ENCODE measurements around the gene GDI2. TPM values are rescaled to one million over a fixed set of nuclear protein-coding genes. Genes with fewer than 3 reads are reported as not detected.
A peak's percentile ranks its signal among the peaks of the same experiment; 100 is the strongest.

The GDI2 gene
- total and polyA plus RNA-seq, 2 of the 13 experiments (the other 11 are each of a cell fraction or from before 2014, with no cell fraction given): 153 to 477 TPM

DNA sequence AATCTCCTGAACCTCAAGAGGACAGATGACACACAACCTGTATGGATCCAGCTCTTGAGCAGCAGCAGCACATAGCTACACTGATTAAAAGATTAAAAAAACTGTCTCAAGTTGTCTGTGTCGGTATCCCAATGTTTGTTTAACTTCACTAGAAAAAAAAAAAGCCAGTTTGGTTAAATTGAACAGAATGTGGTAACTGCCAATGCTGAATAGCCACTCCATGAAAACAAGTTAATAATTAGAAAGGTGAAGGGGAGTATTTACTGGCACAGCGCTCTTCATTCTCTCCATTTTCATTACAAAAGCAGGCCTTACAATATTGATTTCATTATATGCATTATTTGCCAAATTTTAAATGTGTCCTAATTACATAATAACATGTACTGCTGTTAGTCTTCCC is 47.6 kb downstream of the GDI2 start (continued):
- TF ChIP-seq, protein P1, sequence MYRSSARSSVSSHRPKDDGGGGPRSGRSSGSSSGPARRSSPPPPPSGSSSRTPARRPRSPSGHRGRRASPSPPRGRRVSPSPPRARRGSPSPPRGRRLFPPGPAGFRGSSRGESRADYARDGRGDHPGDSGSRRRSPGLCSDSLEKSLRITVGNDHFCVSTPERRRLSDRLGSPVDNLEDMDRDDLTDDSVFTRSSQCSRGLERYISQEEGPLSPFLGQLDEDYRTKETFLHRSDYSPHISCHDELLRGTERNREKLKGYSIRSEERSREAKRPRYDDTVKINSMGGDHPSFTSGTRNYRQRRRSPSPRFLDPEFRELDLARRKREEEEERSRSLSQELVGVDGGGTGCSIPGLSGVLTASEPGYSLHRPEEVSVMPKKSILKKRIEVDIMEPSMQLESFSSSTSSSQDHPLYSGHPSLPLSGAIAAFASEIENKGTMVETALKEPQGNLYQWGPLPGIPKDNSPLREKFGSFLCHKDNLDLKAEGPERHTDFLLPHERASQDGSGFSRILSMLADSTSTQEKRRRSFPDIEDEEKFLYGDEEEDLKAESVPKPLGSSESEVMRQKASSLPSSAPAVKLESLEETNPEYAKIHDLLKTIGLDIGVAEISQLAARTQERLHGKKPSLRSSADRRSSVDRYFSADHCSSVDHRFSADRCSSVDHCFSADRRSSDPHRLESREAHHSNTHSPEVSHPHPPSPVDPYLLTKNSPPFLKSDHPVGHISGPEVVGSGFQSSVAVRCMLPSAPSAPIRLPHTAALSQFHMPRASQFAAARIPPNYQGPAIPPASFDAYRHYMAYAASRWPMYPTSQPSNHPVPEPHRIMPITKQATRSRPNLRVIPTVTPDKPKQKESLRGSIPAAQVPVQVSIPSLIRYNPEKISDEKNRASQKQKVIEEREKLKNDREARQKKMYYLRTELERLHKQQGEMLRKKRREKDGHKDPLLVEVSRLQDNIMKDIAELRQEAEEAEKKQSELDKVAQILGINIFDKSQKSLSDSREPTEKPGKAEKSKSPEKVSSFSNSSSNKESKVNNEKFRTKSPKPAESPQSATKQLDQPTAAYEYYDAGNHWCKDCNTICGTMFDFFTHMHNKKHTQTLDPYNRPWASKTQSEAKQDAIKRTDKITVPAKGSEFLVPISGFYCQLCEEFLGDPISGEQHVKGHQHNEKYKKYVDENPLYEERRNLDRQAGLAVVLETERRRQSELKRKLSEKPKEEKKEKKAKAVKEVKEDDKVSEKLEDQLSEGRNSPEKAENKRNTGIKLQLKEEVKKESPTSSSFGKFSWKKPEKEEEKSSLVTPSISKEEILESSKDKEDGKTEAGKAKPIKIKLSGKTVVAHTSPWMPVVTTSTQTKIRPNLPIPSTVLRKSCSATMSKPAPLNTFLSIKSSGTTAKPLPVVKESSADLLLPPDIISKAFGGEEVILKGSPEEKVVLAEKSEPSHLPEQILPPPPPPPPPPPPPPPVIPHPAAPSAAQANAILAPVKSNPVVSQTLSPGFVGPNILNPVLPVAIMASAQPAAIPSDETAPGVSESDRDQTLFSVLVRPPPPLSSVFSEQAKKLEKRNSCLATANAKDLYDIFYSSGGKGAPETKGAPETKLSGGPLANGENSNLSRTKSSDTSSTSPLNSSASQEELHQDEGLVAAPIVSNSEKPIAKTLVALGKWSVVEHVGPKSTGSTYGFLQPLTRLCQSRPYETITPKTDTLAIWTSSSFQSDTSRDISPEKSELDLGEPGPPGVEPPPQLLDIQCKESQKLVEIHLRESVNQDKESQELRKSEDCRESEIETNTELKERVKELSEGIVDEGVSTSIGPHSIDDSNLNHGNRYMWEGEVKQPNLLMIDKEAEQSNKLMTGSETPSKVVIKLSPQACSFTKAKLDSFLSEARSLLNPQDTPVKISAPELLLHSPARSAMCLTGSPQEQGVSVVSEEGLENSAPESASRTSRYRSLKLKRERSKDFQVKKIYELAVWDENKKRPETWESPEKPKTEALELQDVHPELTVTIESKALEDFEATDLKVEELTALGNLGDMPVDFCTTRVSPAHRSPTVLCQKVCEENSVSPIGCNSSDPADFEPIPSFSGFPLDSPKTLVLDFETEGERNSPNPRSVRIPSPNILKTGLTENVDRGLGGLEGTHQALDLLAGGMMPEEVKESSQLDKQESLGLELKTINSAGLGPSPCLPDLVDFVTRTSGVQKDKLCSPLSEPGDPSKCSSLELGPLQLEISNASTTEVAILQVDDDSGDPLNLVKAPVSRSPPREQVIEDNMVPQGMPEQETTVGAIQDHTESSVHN (CRISPR knock-in tag; IDR thresholded peaks at IDR 0.05): no peak

DNA sequence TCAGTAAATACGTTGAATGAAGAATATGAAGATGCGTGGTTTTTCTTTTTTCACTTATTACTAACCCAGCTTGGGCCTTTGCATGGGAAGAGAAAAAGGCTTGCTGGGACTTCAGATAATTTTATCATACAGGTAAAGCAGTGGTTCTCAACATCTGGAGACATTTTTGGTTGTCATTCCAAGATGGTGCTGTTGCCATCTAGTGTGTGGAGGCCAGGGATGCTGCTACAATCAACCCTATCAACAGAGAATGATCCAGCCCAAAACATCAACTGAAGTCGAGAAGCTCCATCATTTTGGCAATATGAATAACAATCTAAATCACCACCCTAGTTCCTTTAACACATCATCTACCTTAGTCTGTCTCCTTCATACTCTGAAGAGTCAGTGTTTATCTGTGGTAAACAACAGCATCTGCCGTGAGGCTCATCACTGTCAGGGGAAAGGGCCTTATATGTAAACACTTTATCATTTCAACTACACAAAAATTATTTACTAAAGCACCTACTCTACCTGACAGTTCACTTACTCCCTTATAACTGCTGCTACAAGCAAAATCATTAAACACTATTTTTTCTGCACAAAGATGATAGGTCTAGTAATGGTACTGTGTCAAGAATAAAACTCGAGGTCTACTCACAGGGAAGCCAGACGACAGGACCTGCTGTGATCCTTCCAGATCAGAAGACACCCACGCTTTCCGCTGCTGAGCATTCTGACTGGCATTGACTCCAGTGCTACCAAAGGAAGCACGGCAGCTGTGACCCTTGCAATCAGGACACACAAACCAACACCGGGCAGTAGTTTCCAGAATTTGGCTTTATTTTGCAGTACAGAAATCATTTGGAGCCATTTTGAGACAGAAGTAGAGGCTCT is 48.6 kb downstream of the GDI2 start:
- H2AFZ ChIP-seq (ENCODE audit: low read length): no peak overlapping the region
- POLR2A ChIA-PET: no interaction called here
- H3K4me1 ChIP-seq (ENCODE audit: insufficient read depth, low read length): peaks cover 14% of the 10 kb centered on the region
- H3K9me3 ChIP-seq (ENCODE audit: low read length): no peaks in the 10 kb centered on the region
- ATAC-seq (no peak), FAIRE-seq (no peak), DNase-seq (ENCODE audit: low spot score) (no peak)
- peaks cover 22% of the 10 kb centered on the region for H4K20me1 ChIP-seq (ENCODE audit: insufficient read depth, low read length)
- H3K36me3 ChIP-seq (replicated peaks in 1 of 2; ENCODE audit: control insufficient read depth in 1 of 2, insufficient read depth in 2 of 2, low read length in 2 of 2): peaks cover 23 to 82% of the 10 kb centered on the region in 2 experiments
- no TSS peak for BruUV-seq (replicated peaks)
- no peak overlapping the region for H3K9ac ChIP-seq (ENCODE audit: insufficient read depth, low read depth, low read length)
- no peak overlapping the region for H3K4me3 ChIP-seq (replicated peaks in 1 of 3; ENCODE audit: insufficient read depth in 1 of 3, low read depth in 2 of 3, low read length in 3 of 3)
- WGBS (ENCODE audit: low lambda C conversion rate): 93% methylated on average over 10 of the region's 10 CpGs
- H3K79me2 ChIP-seq (ENCODE audit: insufficient read depth, low read length): peaks cover 7% of the 10 kb centered on the region
- intact Hi-C loops (cut with micrococcal nuclease; ENCODE audit: unreplicated experiment): no loop called here
- H3K4me2 ChIP-seq (ENCODE audit: low read depth, low read length): no peak overlapping the region
- no peak overlapping the region for H3K27ac ChIP-seq (ENCODE audit: extremely low read length, insufficient read depth, low read length)
- no peaks in the 10 kb centered on the region for H3K27me3 ChIP-seq (ENCODE audit: control insufficient read depth in 1 of 2, insufficient read depth in 2 of 2, low read length in 2 of 2)
- CTCF ChIA-PET (ENCODE audit: low intra/inter-chr PET ratio, low total read pairs): no interaction called here
- in situ Hi-C loops (cut with HindIII; ENCODE audit: extremely low pct_ligation_motif_present, low pct_unique_long_range_greater_than_20kb): no loop called here
- no peak for TF ChIP-seq ZNF788 (CRISPR knock-in tag; IDR thresholded peaks at IDR 0.05; ENCODE audit: borderline replicate concordance)
- TF ChIP-seq RBM22 (optimal IDR thresholded peaks at IDR 0.05; ENCODE audit: low read length): peak; percentile 91
- no peak for TF ChIP-seq RBAK (CRISPR knock-in tag; IDR thresholded peaks at IDR 0.05)
- no peak for TF ChIP-seq ZNF790 (CRISPR knock-in tag; IDR thresholded peaks at IDR 0.05; ENCODE audit: borderline replicate concordance)
- no peak for TF ChIP-seq HHEX (CRISPR knock-in tag; IDR thresholded peaks at IDR 0.05)
- peak; percentile 22 for TF ChIP-seq AGO2 (optimal IDR thresholded peaks at IDR 0.05; ENCODE audit: low read depth, low read length)
- no peak for TF ChIP-seq ZNF652 (CRISPR knock-in tag; IDR thresholded peaks at IDR 0.05; ENCODE audit: borderline replicate concordance, low read depth)
- TF ChIP-seq JUN (CRISPR knock-in tag; IDR thresholded peaks at IDR 0.05): no peak
- no peak for TF ChIP-seq TEAD3 (CRISPR knock-in tag; optimal IDR thresholded peaks at IDR 0.05; ENCODE audit: borderline replicate concordance)
- 0 out of 4 replicates have a peak, but pooled peaks of 1 of the 2 experiments have one; percentile 31 for TF ChIP-seq POLR2A (IDR thresholded peaks at IDR 0.05; ENCODE audit: insufficient read depth in 1 of 2, low read depth in 2 of 2, low read length in 2 of 2)
- TF ChIP-seq POLR2G (IDR thresholded peaks at IDR 0.05; ENCODE audit: low read depth, low read length): peak; percentile 31; the same call in 1 of the 2 replicates
- TF ChIP-seq, protein P2, sequence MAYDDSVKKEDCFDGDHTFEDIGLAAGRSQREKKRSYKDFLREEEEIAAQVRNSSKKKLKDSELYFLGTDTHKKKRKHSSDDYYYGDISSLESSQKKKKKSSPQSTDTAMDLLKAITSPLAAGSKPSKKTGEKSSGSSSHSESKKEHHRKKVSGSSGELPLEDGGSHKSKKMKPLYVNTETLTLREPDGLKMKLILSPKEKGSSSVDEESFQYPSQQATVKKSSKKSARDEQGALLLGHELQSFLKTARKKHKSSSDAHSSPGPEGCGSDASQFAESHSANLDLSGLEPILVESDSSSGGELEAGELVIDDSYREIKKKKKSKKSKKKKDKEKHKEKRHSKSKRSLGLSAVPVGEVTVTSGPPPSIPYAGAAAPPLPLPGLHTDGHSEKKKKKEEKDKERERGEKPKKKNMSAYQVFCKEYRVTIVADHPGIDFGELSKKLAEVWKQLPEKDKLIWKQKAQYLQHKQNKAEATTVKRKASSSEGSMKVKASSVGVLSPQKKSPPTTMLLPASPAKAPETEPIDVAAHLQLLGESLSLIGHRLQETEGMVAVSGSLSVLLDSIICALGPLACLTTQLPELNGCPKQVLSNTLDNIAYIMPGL (CRISPR knock-in tag; IDR thresholded peaks at IDR 0.05; ENCODE audit: borderline replicate concordance in 1 of 2, low read depth in 1 of 2): no peak
